GM19035 (cell line): Measurements from ENCODE around the gene CHST9.
A peak's percentile ranks its signal among the peaks of the same experiment; 100 is the strongest.
"Not testable (repeated sequence)": the region's sequence is repeated elsewhere in the genome, so short reads cannot be mapped to it uniquely, and the experiment has no call there.

ENCODE experiments used
- ATAC-seq: cut with Tn5 transposase; IDR thresholded peaks from one replicate; pipeline ENCODE4 v1.9.1; 2021; ENCODE audit not compliant: unreplicated experiment

Gene CHST9

GRCh38 chr18:27008575-27008974 lies 176.5 kb downstream of the CHST9 start:
- no peak for ATAC-seq

DNA sequence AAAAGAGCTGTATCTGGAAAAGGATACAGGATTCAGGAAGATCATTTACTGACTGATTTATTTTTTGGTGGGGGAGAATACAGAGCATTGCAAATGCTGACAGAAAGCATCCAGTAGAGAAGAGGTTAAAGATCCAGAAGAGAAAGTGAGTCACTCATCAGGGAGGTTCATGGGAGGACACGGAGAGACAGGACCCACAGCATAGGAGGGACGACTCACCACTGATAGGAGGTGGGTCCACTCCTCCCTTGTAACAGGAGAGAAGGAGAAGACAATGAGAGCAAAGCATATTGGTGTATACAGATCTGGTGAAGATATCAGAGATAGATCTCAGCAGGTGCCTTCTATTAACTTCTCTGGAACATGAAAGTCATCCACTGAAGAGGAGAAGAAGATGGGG lies 177.2 kb downstream of the CHST9 start:
- ATAC-seq, result no peak

DNA sequence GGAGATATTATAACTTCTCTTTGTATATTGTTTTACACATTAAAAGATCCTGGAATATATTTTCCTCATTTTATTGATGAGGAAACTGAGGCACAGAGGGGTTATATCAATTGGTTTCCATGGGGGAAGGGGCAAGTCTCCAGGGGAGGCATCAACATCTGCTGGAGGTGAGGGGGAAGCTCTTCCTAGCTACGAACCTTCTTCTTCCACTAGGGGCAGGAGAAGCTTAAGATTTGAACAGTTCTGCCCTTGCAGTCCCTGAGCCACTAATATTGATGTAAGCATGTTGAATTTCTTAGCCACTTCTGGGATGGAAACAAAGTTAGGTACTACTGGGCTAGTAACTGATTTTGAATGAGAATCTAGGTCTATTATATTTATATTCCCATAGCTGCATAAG lies 179.5 kb downstream of the CHST9 start:
- peak; percentile 69 for ATAC-seq

DNA sequence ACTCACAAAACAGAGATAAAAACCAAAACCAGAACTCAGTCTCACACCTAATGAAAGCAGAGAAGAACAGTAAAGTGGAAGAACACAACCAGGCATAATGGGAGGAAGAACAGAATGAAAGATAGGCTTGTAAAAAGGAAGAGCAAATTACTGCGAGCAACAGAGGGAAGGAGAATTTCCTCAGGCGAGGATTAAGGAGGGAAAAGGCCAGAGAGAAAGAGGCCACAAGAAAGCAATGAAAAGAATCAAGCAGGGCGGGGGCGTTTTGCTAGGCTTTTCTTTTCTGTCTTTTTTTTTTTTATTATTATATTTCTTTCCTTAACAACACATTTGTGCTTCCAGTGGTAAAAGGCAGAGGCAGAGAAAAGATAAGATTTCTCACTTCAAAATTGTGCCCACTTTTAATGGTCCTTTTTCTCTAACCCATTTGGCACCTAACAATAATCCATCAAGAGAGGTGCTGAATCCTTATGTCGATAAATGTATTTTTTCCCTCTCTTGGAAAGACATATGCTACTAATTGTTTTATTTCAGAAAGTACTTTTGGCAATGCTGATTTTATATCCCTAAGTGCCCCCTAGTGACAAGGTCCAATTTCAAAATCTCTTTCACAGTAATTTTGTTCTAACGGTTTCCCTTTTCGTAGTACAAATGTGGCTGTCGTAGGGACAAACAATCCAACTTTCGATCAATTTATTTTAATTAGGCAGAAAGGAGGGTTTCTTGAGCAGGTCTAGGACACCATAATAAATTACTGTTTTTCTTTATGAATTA lies 180.9 kb downstream of the CHST9 start:
- no peak for ATAC-seq

GRCh38 chr18:26999797-27000196 lies 185.3 kb downstream of the CHST9 start:
- no peak for ATAC-seq

GRCh38 chr18:26993568-26993967 lies 191.5 kb downstream of the CHST9 start:
- peak; percentile 52 for ATAC-seq

GRCh38 chr18:26992926-26993325 lies 192.2 kb downstream of the CHST9 start:
- ATAC-seq, result peak; percentile 66

DNA sequence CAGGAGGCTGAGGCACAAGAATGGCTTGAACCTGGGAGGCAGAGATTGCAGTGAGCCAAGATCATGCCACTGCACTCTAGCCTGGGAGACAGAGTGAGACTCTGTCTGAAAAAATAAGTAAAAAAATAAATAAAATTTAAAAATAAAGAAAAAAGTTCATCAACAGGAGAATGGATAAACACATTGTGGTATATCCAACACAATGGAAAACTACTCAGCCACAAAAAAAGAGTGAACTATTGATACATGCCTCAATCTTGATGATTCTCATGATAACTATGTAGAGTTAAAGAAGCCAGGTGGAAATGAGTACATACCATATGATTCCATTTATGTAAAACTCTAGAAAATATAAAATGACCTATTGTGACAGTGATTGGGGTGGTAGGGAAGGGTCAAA lies 195.3 kb downstream of the CHST9 start:
- ATAC-seq, result no peak

DNA sequence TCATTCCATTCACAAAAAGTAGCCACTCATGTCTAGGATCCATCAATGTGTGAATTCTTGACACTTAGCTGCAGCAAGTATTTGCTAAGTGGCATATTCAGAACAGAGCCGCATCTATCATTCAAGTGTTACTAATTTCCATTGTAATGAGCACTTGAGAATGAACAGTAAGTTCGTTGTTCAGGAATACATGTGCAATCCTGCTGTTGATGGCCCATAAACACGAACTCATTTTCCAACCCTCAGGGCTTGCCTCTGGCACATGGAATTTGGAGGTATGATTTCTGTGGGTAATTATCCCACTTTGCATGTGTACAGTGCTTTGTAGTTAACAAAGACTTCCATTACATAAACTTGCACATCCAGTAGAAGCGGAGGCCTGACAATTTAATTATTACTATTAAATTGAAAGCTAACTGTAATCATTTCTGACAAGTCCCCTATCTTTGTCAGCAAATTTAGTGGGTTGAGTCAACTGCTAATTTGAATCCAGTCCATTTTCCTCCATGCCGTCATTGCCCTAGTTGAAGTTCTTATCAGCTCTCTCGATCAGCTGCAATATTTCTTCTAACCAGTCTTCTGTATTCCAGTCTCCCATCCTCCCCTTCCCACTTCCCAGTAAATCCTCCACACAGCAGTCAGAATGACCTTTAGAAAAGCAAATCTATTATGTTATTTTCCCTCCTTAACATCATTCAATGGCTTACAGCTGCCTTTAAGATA lies 203.6 kb downstream of the CHST9 start:
- no peak for ATAC-seq

DNA sequence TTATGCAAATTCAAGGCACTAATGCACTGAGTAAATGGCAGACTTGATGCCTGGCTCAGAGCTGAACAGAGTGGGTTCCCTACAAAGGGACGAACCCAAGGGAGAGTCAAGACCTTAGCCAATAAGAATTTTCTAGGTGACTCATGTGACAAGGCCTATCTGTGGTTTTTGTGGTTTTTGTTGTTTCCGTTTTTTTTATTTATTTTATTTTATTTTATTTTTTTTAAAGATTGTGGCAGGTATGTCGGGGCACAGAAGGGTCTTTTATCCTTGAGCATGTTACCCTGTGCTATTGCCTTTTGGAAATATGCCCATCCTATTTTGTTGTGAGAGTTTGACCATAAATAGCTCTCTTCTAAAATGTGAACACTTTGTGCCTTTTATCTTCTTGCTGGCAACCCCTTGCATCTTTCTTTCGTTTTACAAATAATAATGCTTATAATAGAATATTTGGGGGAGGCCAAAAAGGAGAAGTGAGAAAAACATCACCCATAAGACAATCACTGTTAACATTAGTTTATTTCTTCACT lies 206.2 kb downstream of the CHST9 start:
- peak; percentile 98 for ATAC-seq

DNA sequence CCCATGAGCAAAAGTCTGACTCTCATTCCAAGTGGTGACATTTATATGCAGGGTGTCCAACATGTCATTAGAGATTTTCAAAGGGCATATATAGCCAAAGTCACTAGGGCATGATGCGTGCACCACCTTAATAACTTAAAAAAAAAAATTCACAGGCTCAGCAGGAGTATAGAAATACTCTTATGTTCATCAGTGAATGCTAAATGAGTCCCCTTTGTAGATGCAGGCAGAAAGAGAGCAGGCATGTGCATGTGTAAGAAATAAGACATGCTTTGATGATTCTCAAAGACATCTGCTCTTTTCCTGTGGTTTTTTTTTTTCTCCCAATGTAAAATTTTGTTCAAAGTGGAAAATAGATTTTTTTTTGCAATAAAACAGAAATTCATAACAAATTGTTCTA lies 207.3 kb downstream of the CHST9 start:
- ATAC-seq, result no peak

DNA sequence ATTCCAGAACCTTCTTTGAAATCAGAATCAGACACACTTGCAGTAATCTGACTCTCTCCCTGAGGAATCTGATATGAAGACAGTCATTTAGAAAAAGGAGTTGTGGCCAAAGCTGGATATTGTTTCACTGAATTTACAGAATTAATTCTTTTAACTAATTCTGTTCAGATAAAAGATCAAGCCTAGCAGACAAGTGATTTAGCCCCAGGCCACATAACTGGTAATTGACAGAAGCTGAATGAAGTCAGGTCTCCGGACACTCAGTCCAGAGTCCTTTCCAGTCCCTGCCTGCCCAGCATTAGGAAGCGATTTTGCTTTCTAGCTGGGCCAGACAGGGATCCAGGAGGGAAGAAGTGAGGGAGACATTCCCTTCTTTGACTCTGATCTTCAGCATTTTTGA lies 208.9 kb downstream of the CHST9 start:
- ATAC-seq, result no peak

- not testable (repeated sequence) for ATAC-seq
Observed at GRCh38 chr18:26972549-26972948, 212.6 kb downstream of the CHST9 start.

DNA sequence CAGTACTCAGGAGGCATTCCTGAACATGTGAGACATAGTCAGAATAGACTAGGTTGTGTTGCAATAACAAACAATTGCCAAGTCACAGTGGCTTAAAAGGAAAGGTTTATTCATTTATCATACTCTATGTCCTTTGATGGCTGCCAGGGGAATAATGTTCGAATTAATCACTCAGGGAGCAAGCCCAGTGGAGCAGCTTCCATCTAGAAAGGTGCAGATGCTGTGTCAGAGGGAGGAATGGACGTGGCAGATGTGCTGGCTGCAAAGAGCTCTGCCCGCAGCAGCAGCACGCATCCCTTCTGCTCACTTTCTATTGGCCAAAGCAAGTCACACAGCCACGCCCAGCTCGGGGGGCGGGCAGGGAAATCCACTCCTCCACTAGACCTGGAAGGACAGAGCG lies 213.7 kb downstream of the CHST9 start:
- no peak for ATAC-seq

DNA sequence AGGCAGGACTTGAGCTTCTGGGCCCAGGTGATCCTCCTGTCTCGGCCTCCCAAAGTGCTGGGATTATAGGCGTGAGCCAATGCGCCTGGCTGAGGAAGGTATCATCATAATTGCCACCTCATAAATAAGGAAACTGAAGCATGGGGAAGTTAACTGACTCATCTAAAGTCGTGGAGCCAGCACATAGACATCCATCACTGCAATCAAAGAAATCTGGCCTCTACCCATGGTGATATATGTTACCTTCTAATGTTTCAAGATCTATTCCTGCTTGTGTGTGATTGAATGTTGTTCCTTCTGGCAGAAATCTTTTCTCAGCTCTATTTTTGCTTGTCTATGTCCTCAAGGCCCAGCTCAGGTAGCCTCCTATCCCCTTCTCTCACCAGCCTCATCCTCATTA lies 214.5 kb downstream of the CHST9 start:
- ATAC-seq, result no peak

GRCh38 chr18:26965206-26965605 lies 219.9 kb downstream of the CHST9 start:
- no peak for ATAC-seq

DNA sequence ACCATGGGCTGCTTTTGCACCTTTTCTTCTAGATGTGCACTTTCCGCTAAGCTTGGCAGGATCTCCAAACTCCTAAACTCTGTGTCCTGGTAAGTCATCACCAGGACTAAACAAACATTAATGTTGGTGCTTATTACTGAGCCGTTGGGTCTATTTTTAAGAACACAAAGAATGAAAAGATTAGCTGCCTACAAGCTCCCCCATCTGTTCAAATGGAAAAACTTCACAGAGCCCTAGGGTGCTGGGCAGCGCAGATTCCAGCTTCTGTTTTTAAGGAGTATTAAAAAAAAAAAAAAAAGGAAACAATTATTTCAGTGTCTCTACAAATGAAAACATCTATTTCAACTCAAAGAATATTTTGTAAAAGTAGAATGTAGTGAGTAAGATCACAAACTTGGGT lies 221.8 kb downstream of the CHST9 start:
- ATAC-seq, result no peak

DNA sequence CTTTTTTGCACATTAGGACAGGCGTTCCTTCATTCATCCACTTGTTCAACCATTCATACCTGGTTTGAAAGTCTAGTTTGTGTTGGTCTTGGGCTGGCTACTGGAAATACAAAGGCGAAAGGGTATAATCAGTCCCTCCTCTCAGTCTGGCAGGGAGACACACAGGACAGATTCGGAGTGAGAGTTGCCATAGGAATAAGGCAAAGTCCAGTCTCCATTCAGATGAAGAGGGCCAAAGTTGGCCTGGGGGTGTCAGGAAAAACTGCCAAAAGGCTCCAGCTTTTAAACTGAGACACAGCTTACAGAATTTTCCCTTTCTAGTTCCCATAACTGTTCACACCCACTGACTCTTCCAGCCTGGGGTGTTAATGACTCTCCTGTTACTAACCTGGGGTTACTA lies 223.3 kb downstream of the CHST9 start:
- ATAC-seq, result no peak

- no peak for ATAC-seq
Observed at GRCh38 chr18:26960911-26961310, 224.2 kb downstream of the CHST9 start.

- no peak for ATAC-seq
Observed at GRCh38 chr18:26956863-26957262, 228.2 kb downstream of the CHST9 start.

DNA sequence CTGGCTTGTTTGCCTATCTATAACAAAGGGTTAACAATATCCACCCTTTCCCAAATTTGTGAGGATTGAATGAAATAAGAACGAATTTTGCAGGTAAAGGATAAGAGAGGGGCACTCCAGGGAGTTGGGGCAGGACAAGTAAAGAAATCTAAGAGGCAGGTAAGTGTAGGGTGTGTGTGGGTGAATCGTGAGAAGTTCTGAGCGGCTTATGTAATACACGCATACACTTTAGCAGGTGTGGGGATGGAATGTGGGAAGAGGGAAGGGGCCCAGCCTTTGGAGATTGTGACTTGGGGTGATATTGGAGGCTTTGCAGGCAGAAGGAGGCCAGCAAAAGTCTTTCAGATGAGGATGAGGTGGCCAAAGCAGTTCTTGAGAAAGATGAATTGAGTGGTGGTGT lies 236.4 kb downstream of the CHST9 start:
- ATAC-seq, result no peak

GRCh38 chr18:26943906-26944305 lies 241.2 kb downstream of the CHST9 start:
- no peak for ATAC-seq
